Hepatocyte (in vitro differentiated cells): ENCODE measurements around the gene DHCR24. TPM values are rescaled to one million over a fixed set of nuclear protein-coding genes. Genes with fewer than 3 reads are reported as not detected.
A peak's percentile ranks its signal among the peaks of the same experiment; 100 is the strongest.

Experiments used
- DNase-seq: peaks from one replicate; pipeline ENCODE4 v3.0.0-alpha.2; 2016; ENCODE audit warnings: low spot score
- H2AFZ ChIP-seq: fragments of 200-600 bp; sonication (generic); 2 replicates; pipeline ENCODE4 v1.6.0; 2016; ENCODE audit warnings: antibody characterized with exemption, mild to moderate bottlenecking
- H3K27ac ChIP-seq: fragments of 200-600 bp; sonication (generic); 2 replicates; pipeline ENCODE4 v1.5.1; 2016; ENCODE audit warnings: mild to moderate bottlenecking
- H3K27me3 ChIP-seq: fragments of 200-600 bp; sonication (generic); 2 replicates; pipeline ENCODE4 v1.6.1; 2016
- H3K36me3 ChIP-seq: fragments of 200-600 bp; sonication (generic); replicated peaks from 2 replicates; pipeline ENCODE4 v1.5.1; 2016; ENCODE audit warnings: low read depth; ENCODE audit not compliant: insufficient read depth
- H3K4me1 ChIP-seq: fragments of 200-600 bp; sonication (generic); 2 replicates; pipeline ENCODE4 v1.5.1; 2016; ENCODE audit warnings: mild to moderate bottlenecking, moderate library complexity; ENCODE audit not compliant: insufficient read depth
- H3K4me2 ChIP-seq: fragments of 200-600 bp; sonication (generic); 2 replicates; pipeline ENCODE4 v1.6.0; 2016
- H3K4me3 ChIP-seq: fragments of 200-600 bp; sonication (generic); 2 replicates; pipeline ENCODE4 v1.5.1; 2016; ENCODE audit warnings: mild to moderate bottlenecking
- H3K79me2 ChIP-seq: fragments of 200-600 bp; sonication (generic); 2 replicates; pipeline ENCODE4 v1.6.0; 2017; ENCODE audit warnings: mild to moderate bottlenecking
- H3K9me2 ChIP-seq: fragments of 200-600 bp; sonication (generic); replicated peaks from 2 replicates; pipeline ENCODE4 v1.6.0; 2017; ENCODE audit warnings: mild to moderate bottlenecking; ENCODE audit not compliant: insufficient read depth
- H3K9me3 ChIP-seq: fragments of 200-600 bp; sonication (generic); 2 replicates; pipeline ENCODE4 v1.5.1; 2016; ENCODE audit warnings: low read depth, mild to moderate bottlenecking
- H4K20me1 ChIP-seq: fragments of 200-600 bp; sonication (generic); 2 replicates; pipeline ENCODE4 v1.6.0; 2016; ENCODE audit warnings: mild to moderate bottlenecking; ENCODE audit not compliant: insufficient read depth, poor library complexity, severe bottlenecking
- EZH2 ChIP-seq: fragments of 200-600 bp; sonication (generic); IDR thresholded peaks from 2 replicates; pipeline ENCODE4 v1.6.1; 2016; ENCODE audit warnings: antibody characterized with exemption, mild to moderate bottlenecking, borderline replicate concordance
- EZH2phosphoT487 ChIP-seq: fragments of 200-600 bp; sonication (generic); IDR thresholded peaks from one replicate; pipeline ENCODE4 v1.6.1; 2018; ENCODE audit warnings: antibody characterized with exemption, mild to moderate bottlenecking, low read depth, moderate library complexity; ENCODE audit not compliant: unreplicated experiment, severe bottlenecking
- WGBS: methylation state at CpG from one replicate; pipeline ENCODE4 v1.1.6; 2016; ENCODE audit warnings: low lambda C conversion rate; ENCODE audit errors: missing lambda C conversion rate; 5-methylcytosine and 5-hydroxymethylcytosine counted together
- polyA plus RNA-seq: library from polyadenylated mRNA; unstranded; fragments of >200 nt; fragmentation: Nextera tagmentation; extraction: Ambion mirVana; gene quantifications from 2 replicates; pipeline ENCODE4 v1.2.1, GENCODE V29; 2016
- total RNA-seq: library from RNA; depleted of rRNA; stranded (reverse); fragments of >200 nt; gene quantifications from 2 replicates; pipeline ENCODE4 v1.2.3, GENCODE V29; 2014
- TF ChIP-seq, protein P1 (sequence below): fragments of 200-600 bp; sonication (generic); IDR thresholded peaks from 2 replicates; pipeline ENCODE4 v1.5.1; 2016; ENCODE audit warnings: antibody characterized with exemption, mild to moderate bottlenecking; ENCODE audit not compliant: poor library complexity

The DHCR24 gene
- total and polyA plus RNA-seq, 2 experiments from 2014 or later: 282 to 318 TPM

DNA sequence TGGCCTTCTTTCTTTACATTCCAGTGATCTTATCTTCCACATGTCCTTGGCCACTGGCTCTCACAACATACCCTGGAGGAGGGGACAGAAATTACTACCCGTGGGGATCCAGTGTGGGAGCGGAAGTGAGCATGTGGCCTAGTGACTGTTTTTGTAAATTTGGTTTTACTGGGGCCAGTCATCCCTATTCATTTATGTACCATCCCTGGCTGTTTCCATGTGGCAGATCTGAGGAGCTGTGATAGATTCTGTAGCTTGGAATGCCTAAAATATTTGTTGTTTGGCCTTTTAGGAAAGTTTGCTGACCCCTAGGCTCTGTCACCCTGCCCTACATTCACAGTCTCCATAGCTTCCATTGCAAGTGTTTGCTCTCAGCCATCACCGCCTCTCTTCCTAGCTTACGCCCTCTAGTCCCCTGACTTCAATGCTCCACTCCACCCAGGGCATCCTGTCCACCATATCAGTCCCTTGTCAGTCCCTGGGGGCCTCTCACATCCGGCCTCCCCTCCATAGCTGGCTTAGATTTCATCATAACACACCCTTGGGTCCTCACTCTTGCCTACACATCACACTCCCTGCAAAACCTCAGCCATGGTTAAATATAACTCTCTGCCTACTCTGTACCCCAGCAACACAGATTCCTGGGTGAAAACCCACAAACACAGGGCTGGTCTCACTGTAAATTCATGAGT is 25.8 kb downstream of the DHCR24 start:
- Histone ChIP-seq H3K9me2 (no peaks in the 10 kb centered on the region), H3K36me3 (no peaks in the 10 kb centered on the region), H3K4me2 (no peak overlapping the region), H3K27me3 (no peaks in the 10 kb centered on the region), H3K27ac (peak overlapping the region; percentile 31), H3K9me3 (no peaks in the 10 kb centered on the region), H4K20me1 (peaks cover 1% of the 10 kb centered on the region), H3K4me1 (peaks cover 36% of the 10 kb centered on the region), H3K4me3 (no peak overlapping the region), H2AFZ (no peak overlapping the region), H3K79me2 (peaks cover 24% of the 10 kb centered on the region)
- TF ChIP-seq, protein P1, sequence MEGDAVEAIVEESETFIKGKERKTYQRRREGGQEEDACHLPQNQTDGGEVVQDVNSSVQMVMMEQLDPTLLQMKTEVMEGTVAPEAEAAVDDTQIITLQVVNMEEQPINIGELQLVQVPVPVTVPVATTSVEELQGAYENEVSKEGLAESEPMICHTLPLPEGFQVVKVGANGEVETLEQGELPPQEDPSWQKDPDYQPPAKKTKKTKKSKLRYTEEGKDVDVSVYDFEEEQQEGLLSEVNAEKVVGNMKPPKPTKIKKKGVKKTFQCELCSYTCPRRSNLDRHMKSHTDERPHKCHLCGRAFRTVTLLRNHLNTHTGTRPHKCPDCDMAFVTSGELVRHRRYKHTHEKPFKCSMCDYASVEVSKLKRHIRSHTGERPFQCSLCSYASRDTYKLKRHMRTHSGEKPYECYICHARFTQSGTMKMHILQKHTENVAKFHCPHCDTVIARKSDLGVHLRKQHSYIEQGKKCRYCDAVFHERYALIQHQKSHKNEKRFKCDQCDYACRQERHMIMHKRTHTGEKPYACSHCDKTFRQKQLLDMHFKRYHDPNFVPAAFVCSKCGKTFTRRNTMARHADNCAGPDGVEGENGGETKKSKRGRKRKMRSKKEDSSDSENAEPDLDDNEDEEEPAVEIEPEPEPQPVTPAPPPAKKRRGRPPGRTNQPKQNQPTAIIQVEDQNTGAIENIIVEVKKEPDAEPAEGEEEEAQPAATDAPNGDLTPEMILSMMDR: no peak
- TF ChIP-seq EZH2: no peak
- no peak for TF ChIP-seq EZH2phosphoT487
- DNase-seq: no peak
- WGBS: 54% methylated on average over 5 of the region's 5 CpGs

DNA sequence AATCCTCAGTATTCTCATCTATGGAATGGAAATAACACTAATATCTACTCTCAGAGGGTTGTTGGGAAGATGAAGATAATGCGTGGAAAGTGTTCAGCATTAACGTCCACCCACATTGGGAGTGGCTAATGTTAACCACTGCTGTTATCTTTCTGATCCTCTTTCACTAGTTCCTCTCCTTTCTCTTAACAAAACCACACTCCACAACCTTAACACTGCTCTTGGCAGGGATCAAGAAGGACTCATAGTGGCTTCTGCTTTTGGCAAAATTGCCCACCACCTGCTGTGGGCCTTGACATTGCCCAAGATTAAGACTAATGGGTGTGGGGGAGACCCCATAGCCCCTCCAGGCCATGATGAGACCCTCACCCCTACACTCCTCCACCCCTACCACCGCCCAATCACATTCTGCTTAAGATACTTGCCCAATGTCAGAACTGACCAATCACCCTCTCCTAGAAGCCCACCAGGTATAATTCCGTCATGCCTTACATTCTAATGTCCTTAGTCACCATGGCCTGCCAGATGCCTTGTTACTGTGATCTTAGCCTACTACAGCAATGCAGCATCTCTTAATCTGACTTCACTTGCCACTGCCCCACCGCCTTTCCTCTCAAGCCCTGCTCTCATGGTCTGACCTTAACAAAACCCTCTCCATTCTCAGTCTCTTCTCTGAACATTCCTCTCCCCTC is 27.1 kb downstream of the DHCR24 start:
- no peak for DNase-seq
- H3K9me3 ChIP-seq: no peaks in the 10 kb centered on the region
- no peak overlapping the region for H3K4me2 ChIP-seq
- H4K20me1 ChIP-seq: peaks cover 4% of the 10 kb centered on the region
- peak overlapping the region; percentile 27 for H3K27ac ChIP-seq
- peaks cover 24% of the 10 kb centered on the region for H3K4me1 ChIP-seq
- no peak overlapping the region for H2AFZ ChIP-seq
- peaks cover 20% of the 10 kb centered on the region for H3K79me2 ChIP-seq
- H3K36me3 ChIP-seq: no peaks in the 10 kb centered on the region
- TF ChIP-seq EZH2 (no peak), EZH2phosphoT487 (no peak)
- TF ChIP-seq, protein P1: no peak
- WGBS: 91% methylated on average over 5 of the region's 5 CpGs
- H3K9me2 ChIP-seq: no peaks in the 10 kb centered on the region
- no peak overlapping the region for H3K4me3 ChIP-seq
- no peaks in the 10 kb centered on the region for H3K27me3 ChIP-seq

DNA sequence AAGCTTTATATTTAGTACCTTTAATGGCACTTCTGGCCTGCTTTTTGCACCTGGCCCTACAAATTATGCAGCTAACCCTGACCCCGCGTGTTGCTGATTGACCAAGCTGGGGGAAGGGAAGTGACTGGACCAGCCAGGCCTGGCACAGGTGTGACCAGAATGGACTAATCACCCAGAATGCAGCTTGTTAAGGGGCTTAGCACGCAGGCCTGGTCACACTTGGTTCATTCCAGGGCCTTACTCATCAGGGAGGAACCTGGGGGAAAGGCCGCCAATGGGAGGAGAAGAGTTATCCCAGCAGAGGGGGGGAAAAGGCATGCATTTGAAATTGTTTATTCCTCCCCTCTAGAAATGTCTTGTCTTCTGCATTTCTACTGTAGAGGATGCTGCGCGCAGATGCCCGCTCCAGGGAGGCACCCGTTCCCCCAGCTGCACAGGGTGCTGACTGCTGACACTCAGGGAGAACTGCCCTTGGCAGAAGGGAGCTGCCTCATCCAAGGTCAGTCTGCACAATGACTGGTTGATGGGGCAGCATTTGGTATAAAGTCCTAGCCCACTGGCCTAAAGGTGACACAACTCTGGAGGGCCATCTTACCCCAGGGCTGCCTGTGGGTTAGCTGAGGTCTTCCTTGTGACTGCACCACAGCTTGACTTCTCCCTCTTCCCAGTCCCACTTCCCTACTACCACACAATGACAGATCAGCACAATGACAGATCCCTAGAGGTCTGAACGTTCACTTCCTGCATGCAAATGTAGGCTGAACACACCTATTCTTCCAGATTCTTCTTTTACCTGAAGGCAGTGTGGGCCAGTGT is 29.0 kb downstream of the DHCR24 start:
- no peak overlapping the region for H3K27ac ChIP-seq
- H3K9me3 ChIP-seq: no peaks in the 10 kb centered on the region
- H3K4me1 ChIP-seq: peaks cover 24% of the 10 kb centered on the region
- no peak overlapping the region for H3K4me3 ChIP-seq
- no peaks in the 10 kb centered on the region for H3K36me3 ChIP-seq
- peaks cover 8% of the 10 kb centered on the region for H3K79me2 ChIP-seq
- TF ChIP-seq EZH2phosphoT487: no peak
- TF ChIP-seq, protein P1: no peak
- TF ChIP-seq EZH2: no peak
- no peaks in the 10 kb centered on the region for H3K9me2 ChIP-seq
- peaks cover 4% of the 10 kb centered on the region for H4K20me1 ChIP-seq
- H2AFZ ChIP-seq: no peak overlapping the region
- peak; percentile 27 for DNase-seq
- no peak overlapping the region for H3K4me2 ChIP-seq
- H3K27me3 ChIP-seq: no peaks in the 10 kb centered on the region
- WGBS: 76% methylated on average over 9 of the region's 9 CpGs
